ENCODE measurements around the gene HEATR5A. TPM values are rescaled to one million over a fixed set of nuclear protein-coding genes. Genes with fewer than 3 reads are reported as not detected.

The HEATR5A gene
- total and polyA plus RNA-seq, 10 of the 15 experiments (the other 5 are each of a cell fraction or from before 2014, with no cell fraction given): 5.1 to 37.1 (median 13.8) TPM

DNA sequence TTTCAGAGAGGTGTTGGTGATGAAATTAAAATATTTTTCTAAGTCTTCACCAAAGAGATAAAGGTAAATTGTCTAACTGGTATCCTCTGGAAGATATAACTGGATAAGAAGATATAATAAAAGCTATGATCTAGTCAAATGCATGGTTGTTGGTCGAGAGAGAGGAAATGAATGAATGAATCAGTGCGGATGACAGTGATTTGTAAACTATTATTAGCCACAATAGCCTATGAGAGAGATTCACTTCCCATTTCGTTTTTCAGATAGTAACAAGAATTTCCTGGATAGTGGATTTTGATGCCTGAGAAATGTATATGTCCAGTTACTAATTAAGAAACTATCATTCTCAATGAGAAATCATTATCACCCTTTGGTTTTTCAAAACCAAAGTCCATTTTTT lies 63.1 kb downstream of the HEATR5A start (continued):
- TF ChIP-seq ZNF592 (IDR thresholded peaks at IDR 0.05): no peak

GRCh38 chr14:31346097-31346496 lies 74.3 kb downstream of the HEATR5A start:
- Histone ChIP-seq H3K4me3 (no peak overlapping the region), H3K9ac (ENCODE audit: control insufficient read depth, insufficient read depth, low read length) (no peak overlapping the region), H3K9me3 (replicated peaks; ENCODE audit: control insufficient read depth, insufficient read depth, low read length) (no peaks in the 10 kb centered on the region), H3K27ac (ENCODE audit: control insufficient read depth, insufficient read depth) (no peak overlapping the region), H3K79me2 (ENCODE audit: control insufficient read depth, insufficient read depth, low read length) (no peaks in the 10 kb centered on the region), H4K20me1 (ENCODE audit: control insufficient read depth, insufficient read depth) (no peaks in the 10 kb centered on the region), H3K4me2 (ENCODE audit: control insufficient read depth, insufficient read depth) (no peak overlapping the region), H3K36me3 (ENCODE audit: control insufficient read depth in 2 of 2, insufficient read depth in 2 of 2, low read length in 1 of 2) (no peaks in the 10 kb centered on the region; a peak in 2 of 4 replicates), H3K4me1 (ENCODE audit: control insufficient read depth, insufficient read depth, low read length) (no peaks in the 10 kb centered on the region), H3K27me3 (replicated peaks in 1 of 2; ENCODE audit: control insufficient read depth in 2 of 2, insufficient read depth in 2 of 2, low read length in 1 of 2) (no peaks in the 10 kb centered on the region), H2AFZ (ENCODE audit: control insufficient read depth, low read depth, low read length) (no peak overlapping the region)
- no peak for FAIRE-seq
- BruUV-seq (replicated peaks): no TSS peak
- no peak for DNase-seq (ENCODE audit: low read depth, low spot score)
- POLR2A ChIA-PET: interaction anchor here (0.6 kb wide), 2 partner anchors 51 to 423 kb away, joined by 3 to 7 read pairs; no protein-coding TSS in a partner anchor
- CTCF ChIA-PET: interaction anchor here (1.0 to 1.3 kb wide), 3 partner anchors 8 to 11 kb away, joined by 3 to 4 read pairs (median 4); no protein-coding TSS in a partner anchor
- 22% methylated on average over 2 of the region's 2 CpGs for WGBS (ENCODE audit: insufficient coverage, insufficient replicate concordance, low lambda C conversion rate, missing lambda C conversion rate)
- ATAC-seq: no peak
- SMC1A ChIA-PET (ENCODE audit: uncharacterized antibody, unreplicated experiment): interaction anchor here (0.7 to 1.2 kb wide), 3 partner anchors 48 to 146 kb away, joined by 3 read pairs; no protein-coding TSS in a partner anchor
- RAD21 ChIA-PET (ENCODE audit: unreplicated experiment): no interaction called here
- in situ Hi-C loops (cut with MboI) (no loop called here), intact Hi-C loops (cut with micrococcal nuclease; ENCODE audit: unreplicated experiment) (no loop called here)
- TF ChIP-seq CREM (IDR thresholded peaks at IDR 0.05; ENCODE audit: low read depth): no peak
- no peak for TF ChIP-seq PKNOX1 (IDR thresholded peaks at IDR 0.05)
- TF ChIP-seq FOS (IDR thresholded peaks at IDR 0.05; ENCODE audit: borderline replicate concordance, extremely low read depth, insufficient read length): no peak
- TF ChIP-seq, protein P1, sequence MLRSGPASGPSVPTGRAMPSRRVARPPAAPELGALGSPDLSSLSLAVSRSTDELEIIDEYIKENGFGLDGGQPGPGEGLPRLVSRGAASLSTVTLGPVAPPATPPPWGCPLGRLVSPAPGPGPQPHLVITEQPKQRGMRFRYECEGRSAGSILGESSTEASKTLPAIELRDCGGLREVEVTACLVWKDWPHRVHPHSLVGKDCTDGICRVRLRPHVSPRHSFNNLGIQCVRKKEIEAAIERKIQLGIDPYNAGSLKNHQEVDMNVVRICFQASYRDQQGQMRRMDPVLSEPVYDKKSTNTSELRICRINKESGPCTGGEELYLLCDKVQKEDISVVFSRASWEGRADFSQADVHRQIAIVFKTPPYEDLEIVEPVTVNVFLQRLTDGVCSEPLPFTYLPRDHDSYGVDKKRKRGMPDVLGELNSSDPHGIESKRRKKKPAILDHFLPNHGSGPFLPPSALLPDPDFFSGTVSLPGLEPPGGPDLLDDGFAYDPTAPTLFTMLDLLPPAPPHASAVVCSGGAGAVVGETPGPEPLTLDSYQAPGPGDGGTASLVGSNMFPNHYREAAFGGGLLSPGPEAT (IDR thresholded peaks at IDR 0.05; ENCODE audit: low read depth): no peak
- TF ChIP-seq ZNF24 (IDR thresholded peaks at IDR 0.05): no peak
- TF ChIP-seq NR2F1 (conservative IDR thresholded peaks at IDR 0.05): no peak
- TF ChIP-seq YY1 (IDR thresholded peaks at IDR 0.05; ENCODE audit: low read depth, low read length): no peak
- no peak for TF ChIP-seq MTA2 (IDR thresholded peaks at IDR 0.05; ENCODE audit: low read depth)
- no peak for TF ChIP-seq SKIL (IDR thresholded peaks at IDR 0.05; ENCODE audit: low read depth, poor library complexity, severe bottlenecking)
- no peak for TF ChIP-seq IRF4 (IDR thresholded peaks at IDR 0.05; ENCODE audit: low read depth, low read length)
- TF ChIP-seq FOXK2 (IDR thresholded peaks at IDR 0.05): no peak
